HG03060 (cell line): Measurements from ENCODE around the gene SYT6.

Source experiments
- ATAC-seq: cut with Tn5 transposase; IDR thresholded peaks from one replicate; pipeline ENCODE4 v1.9.1; 2021; ENCODE audit warnings: low read depth, moderate number of reproducible peaks; ENCODE audit not compliant: unreplicated experiment

The SYT6 gene, protein sequence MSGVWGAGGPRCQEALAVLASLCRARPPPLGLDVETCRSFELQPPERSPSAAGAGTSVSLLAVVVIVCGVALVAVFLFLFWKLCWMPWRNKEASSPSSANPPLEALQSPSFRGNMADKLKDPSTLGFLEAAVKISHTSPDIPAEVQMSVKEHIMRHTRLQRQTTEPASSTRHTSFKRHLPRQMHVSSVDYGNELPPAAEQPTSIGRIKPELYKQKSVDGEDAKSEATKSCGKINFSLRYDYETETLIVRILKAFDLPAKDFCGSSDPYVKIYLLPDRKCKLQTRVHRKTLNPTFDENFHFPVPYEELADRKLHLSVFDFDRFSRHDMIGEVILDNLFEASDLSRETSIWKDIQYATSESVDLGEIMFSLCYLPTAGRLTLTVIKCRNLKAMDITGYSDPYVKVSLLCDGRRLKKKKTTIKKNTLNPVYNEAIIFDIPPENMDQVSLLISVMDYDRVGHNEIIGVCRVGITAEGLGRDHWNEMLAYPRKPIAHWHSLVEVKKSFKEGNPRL

GRCh38 chr1:114153261-114154145 lies at the start of gene SYT6:
Gene SYT6 (minus strand): TSS chr1:114153869. CDS start chr1:114153772, 97 bp downstream.
- no peak for ATAC-seq

DNA sequence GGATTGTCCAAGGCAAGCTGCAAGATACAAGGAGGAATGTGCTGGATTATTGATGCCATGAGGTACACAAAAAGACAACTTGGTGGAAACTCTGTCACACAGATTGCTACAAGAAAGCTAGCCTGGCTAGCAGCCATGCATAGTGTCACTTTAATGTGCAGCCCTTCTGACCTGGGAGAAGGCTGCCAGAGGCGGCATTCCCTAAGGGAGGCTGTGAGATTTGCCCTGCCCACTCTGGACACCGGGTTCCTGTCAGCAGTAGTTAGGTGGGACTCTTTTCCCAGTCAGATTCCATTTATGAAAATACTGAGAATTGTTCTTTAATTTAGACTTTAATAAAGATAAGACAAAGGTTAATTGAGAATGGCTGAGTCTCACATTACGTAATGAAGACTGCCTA lies 47.8 kb upstream of the SYT6 start:
- ATAC-seq, result no peak

DNA sequence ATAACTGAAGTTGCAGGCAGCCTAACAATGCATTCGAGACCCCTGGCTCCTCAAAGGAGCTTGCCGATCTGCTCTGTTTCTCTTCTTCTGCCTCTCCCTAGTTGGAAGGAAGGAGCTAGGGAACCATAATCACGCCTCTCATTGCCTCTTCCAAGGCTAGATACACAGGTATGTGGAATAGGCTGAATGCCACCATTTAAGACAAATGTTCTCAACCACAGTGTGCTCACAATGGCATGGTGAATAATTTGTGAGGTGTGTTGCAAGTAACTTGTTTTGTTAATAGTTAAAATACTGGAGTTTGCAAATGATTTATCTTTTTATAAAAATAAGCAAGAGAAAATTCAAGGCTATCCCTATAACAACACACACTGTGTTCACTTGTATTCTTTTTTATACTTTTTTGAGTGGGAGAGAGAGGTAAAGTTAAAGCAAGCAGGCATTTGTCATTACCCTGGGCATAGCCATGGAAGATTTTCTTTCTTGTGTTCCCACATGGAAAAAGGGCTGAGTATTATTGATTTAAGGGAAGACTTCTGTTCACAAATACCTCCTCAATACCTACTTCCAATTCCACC lies 45.4 kb upstream of the SYT6 start:
- no peak for ATAC-seq

DNA sequence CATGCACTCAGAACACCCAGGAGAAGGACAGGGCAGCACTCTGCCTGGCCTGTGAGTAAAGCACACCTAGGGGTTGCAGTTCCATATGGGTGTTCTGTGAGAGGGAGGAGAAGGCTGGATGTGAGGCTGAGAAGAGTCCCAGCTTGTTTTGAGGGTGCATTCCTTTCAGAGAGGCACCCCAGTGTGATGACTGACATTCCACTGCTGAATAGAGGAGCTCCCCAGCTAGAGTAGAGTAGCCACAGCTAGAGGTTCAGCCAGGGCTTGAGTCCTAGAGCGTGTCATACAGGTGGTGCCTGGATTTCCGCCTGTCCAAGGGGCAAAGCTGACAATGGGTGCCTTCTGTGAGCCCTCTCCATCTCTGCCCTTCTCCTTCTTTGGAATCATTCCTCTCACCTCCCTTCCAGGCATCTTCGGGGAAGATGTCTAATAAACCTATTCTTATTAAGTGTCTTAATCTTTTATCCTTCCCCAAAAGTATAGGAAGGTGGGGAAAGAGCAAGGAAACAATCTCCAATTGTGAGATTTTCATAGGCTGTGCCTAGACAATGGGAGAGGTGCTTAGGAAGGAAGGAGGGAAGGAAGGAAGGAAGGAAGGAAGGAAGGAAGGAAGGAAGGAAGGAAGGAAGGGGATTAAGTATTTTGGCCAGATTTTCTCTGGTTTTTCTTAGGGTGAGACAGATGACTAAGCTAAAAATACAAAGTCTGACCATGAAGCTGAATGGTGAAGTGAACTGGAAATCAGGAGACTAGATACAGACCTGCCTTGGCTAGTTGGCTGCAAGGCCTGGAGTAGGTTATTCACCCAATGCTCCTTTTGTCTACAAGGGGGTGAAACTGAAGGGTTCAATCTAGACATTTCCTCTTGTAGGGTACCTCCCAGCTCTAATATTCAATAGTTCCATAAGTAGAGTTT lies 43.6 kb upstream of the SYT6 start:
- ATAC-seq, result no peak

- no peak for ATAC-seq
Measured at GRCh38 chr1:114195819-114196218, 42.1 kb upstream of the SYT6 start.

DNA sequence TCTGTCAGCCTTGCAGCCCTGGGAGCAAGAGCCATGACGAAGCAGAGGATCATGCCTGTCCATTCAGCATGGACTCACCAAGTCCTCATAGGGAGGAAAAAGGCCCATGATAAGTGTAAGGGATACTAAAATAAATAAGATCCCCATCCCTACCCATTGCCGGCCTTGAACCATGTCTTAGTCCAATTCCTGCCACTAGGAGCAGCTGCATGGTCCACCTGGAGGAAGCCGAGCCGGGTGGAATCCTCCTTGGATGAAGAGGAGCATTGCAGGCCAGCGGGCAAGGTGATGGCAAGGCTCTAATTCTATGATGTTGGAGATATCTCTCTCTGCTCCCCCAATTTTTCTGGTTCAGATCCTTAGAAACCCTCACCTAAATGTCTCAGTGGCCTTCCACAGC lies 38.7 kb upstream of the SYT6 start:
- no peak for ATAC-seq

GRCh38 chr1:114189398-114189797 lies 35.7 kb upstream of the SYT6 start:
- ATAC-seq, result no peak

GRCh38 chr1:114181356-114181755 lies 27.7 kb upstream of the SYT6 start:
- no peak for ATAC-seq

DNA sequence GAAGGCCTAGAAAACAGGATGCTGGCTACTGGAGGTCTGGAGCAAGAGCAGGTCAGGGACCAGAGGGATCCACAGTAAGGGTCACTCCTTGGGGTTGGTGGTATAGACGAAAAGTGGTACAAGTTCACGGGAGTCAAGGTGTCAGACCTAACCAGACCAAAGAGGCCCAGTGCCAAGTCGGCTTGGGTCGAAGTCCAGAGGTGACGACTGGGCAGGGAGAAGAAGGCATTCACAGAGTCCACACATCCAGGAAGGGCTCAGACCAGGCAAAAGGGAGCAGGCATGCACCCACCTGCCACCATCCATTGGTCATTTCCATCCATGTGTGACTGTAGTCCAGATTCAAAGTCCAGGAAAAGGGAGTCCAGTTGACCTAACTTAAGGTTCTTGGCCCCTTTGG lies 27.1 kb upstream of the SYT6 start:
- no peak for ATAC-seq

DNA sequence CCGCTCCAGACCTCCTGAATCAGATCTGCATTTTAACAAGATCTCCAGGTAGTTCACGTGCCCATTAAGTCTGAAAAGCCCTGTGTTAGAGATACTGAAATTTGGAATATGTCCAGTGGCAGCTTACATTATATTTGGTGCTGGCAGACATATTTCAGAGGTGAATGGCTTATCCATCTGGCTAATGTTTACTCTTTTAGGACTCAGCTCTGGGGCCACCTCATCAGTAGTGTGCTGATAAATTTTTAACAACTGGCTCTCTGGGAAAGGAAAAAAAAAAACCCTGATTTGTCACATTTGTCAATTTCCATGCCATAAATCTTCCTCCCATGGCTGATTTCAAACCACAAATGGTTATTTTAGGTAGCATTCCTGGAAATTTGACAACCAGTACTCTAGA lies 25.3 kb upstream of the SYT6 start:
- ATAC-seq, result no peak

- no peak for ATAC-seq
Measured at GRCh38 chr1:114177282-114177681, 23.6 kb upstream of the SYT6 start.

- no peak for ATAC-seq
Measured at GRCh38 chr1:114176366-114176765, 22.7 kb upstream of the SYT6 start.

GRCh38 chr1:114173680-114174079 lies 20.0 kb upstream of the SYT6 start:
- ATAC-seq, result no peak

DNA sequence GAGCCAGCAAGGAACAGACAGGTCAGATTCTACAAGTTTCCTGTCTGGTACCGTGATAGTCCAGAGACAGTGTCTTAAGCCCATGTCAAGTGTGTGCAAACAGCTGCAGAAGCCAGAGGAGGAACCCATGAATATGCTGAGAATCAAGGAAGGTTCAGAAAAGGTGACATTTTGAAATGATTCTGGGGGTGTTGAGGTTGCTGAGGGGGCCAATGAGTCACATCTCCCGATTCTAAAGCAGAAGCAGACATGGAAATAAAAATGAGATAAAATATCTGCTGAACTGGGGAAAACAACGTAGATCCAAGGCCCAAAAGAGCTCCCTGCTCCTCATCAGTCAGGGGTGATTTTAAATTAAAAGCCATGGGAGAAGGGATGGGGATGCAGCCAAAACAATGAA lies 15.8 kb upstream of the SYT6 start:
- ATAC-seq, result no peak

- no peak for ATAC-seq
Measured at GRCh38 chr1:114167226-114167625, 13.6 kb upstream of the SYT6 start.

DNA sequence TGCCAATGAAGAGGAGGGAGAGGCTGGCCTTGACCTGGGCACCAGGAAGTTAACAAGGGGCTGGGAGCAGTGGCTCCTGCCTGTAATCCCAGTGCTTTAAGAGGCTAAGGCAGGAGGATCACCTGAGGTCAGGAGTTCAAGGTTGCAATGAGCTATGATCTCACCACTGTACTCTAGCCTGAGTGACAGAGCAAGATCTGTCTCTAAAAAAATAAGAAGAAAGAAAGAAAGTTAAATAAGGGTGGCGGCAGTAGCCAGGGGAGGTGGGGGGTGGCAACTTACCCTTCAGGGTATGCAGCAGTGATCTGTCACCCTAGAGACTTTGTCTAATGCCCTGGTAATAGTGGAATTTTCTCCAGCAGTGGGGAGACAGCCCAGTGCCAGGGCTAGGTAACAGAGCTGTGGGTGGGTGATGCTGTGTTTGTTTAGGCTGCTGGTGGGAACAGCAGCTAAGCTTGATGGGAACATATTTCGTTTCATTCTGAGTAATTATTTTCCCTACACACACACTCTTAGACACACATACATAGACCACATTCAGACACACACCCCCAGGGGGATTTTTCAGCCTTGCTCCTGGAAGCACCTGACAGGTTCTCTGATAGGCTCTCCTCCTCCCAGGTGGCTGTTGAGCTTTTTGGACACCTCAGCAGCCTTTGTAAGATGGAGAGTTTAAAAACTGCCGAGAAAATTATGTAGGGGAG lies 11.3 kb upstream of the SYT6 start:
- ATAC-seq, result no peak

DNA sequence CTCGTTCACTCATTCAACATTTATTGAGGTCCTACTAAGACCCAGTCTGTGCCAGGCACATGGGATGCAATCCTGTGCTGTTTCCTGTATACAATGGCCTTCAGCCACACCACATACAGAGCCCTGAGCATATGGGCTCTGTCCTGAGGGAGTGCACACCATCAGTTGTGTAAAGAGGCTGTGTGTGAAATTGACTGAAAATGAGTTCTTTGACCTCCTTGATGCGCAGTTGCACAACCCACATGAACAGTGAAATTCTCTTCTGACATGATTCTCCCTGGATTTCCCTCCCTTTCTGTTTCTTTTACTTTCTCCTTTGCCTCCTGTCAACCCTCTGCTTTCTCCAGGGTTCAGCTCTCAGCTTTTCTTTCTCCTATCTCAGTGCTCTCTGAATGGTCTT lies 6.3 kb upstream of the SYT6 start:
- no peak for ATAC-seq

DNA sequence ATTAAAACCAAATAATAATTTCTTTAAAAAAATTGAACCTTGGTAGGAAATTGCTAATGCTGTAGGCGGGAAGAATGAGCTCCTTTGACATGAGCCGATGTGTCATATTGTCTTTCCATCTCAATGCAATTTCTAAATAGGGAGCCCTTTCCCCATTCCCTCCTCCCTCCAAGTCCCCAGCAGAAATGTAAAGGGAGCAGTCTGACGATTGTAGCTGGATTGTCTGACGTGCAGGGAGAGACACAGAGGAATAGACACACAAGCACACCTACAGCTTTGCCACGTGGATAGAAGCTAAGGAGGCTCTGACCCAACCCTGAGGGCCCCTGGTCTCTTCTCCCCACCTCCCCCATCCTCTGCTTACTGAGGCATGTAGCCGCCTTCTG lies 3.6 kb upstream of the SYT6 start:
- ATAC-seq, result no peak

DNA sequence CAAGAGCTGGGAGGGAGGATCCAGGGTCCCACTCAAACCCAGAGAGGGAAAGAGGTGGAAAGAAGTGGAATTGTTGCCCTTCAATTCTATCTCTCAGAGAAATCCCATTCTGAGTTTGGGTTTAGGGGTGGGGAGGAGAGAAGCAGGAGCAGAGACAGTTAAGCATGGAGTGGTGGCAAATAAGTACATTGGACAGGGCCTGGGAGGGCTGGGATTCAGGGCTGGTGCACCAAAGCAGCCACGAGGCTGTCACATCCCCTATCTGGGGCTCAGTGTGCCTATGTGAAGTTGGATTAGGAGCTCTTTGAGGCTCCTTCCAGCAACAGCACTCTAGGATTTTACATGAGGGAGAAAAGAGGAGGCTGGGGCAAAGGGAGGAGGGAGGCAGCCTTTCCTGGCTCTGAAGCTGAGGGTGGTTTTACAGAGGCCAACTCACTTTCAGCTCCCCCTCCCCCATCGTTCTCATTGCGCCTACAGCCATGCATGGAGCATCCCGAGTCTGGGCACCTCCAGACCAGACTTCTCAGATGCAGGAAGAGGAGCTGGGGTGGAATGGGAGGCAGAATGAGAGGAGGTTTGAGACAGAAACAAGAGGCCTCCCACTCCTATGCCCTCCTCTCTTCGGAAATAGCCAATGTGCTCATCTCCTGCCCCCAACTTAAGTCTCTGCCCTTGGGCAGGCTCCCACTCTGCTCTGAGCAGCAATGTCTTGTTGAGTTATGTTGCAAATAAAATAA lies 3.0 kb upstream of the SYT6 start:
- no peak for ATAC-seq
